Cardiac fibroblast (primary cell): Measurements from ENCODE around the gene MSI2.

ENCODE experiments used
- DNase-seq, 2 donors: peaks; one replicate each; pipeline versions ENCODE4 v3.0.0 to v3.0.0-alpha.2; 2010; ENCODE audit warnings: low read depth in 2 of 2
- H3K4me3 ChIP-seq, 2 donors: replicated peaks in 1 of 2; 1 replicate in 1 of 2; 2 replicates in 1 of 2; pipeline ENCODE4 v1.5.1; 2011; ENCODE audit warnings: low read depth in 2 of 2, low read length in 2 of 2, mild to moderate bottlenecking in 2 of 2, moderate library complexity in 1 of 2
- CTCF ChIP-seq: IDR thresholded peaks from one replicate; pipeline ENCODE4 v1.5.1; 2011; ENCODE audit warnings: low read depth, mild to moderate bottlenecking, low read length, inconsistent platforms

The MSI2 gene

GRCh38 chr17:57328109-57328882 lies 72.0 kb downstream of the MSI2 start:
- TF ChIP-seq CTCF = no peak
- DNase-seq = no peak
- H3K4me3 ChIP-seq = no peak overlapping the region

GRCh38 chr17:57329380-57330214 lies 73.3 kb downstream of the MSI2 start:
- TF ChIP-seq CTCF = no peak
- peak in 1 of 2 donors; percentile 5 for DNase-seq
- H3K4me3 ChIP-seq = no peak overlapping the region

- no peak overlapping the region for H3K4me3 ChIP-seq
- TF ChIP-seq CTCF = no peak
- no peak for DNase-seq
Observed at GRCh38 chr17:57330587-57330986, 74.3 kb downstream of the MSI2 start.

- no peak overlapping the region for H3K4me3 ChIP-seq
- TF ChIP-seq CTCF = no peak
- DNase-seq = no peak
Observed at GRCh38 chr17:57331423-57331822, 75.1 kb downstream of the MSI2 start.

- no peak for TF ChIP-seq CTCF
- H3K4me3 ChIP-seq = no peak overlapping the region
- no peak for DNase-seq
Observed at GRCh38 chr17:57332501-57332900, 76.2 kb downstream of the MSI2 start.

DNA sequence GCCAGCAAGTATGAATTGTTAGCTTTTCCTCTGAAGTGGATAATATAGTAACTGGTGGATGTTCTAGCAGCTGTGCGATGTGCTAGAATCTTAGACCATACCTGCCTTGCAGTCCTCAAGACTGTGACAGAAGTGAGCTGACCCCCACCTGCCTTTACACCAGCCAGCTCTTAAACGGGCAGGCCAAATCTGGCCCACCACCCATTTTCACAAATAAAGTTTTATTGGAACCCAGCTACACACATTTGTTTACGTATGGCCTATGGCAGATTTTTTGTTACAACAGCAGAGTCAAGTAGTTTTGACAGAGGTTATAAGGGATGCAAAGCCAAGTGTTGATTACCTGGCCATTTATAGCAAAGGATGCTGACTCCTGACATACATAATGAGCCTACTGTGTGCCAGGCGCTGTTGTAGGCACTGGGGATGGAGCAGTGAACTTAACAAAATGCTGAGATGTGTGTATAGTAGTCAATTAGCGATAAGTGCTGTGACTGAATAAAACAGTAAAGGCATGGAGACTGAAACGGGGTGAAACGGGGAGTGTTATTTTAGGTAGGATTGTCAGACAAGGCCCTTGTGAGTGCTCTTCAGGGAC lies 79.0 kb downstream of the MSI2 start:
- no peak for DNase-seq
- no peak for TF ChIP-seq CTCF
- H3K4me3 ChIP-seq = no peak overlapping the region
